ENCODE data around the gene C1orf174. TPM values are rescaled to one million over a fixed set of nuclear protein-coding genes. Genes with fewer than 3 reads are reported as not detected.
A peak's percentile ranks its signal among the peaks of the same experiment; 100 is the strongest.
"Not testable (repeated sequence)": the region's sequence is repeated elsewhere in the genome, so short reads cannot be mapped to it uniquely, and the experiment has no call there.

C1orf174 gene
- total RNA-seq, 1 experiment from 2014 or later = 22.1 TPM

- H3K36me3 ChIP-seq (ENCODE audit: low read depth) = no peaks in the 10 kb centered on the region
- 0 out of 2 replicates have a peak overlapping the region, but pooled peaks have one; percentile 22 for H3K4me3 ChIP-seq
- DNase-seq = no peak
- ChIA-PET CTCF (no interaction called here), POLR2A (ENCODE audit: unreplicated experiment) (no interaction called here)
- H3K27ac ChIP-seq = no peak overlapping the region
- TF ChIP-seq EZH2 (IDR thresholded peaks at IDR 0.05; ENCODE audit: low read depth) (no peak), CTCF (conservative IDR thresholded peaks at IDR 0.05) (no peak)
- no peaks in the 10 kb centered on the region for H4K20me1 ChIP-seq (ENCODE audit: insufficient read depth)
- peak overlapping the region; percentile 50 for H3K4me2 ChIP-seq
- no TSS peak for BruUV-seq (replicated peaks)
- H3K9me2 ChIP-seq (ENCODE audit: insufficient read depth) = no peaks in the 10 kb centered on the region
- intact Hi-C loops (cut with micrococcal nuclease; ENCODE audit: unreplicated experiment) = no loop called here
- no peaks in the 10 kb centered on the region for H3K79me2 ChIP-seq (ENCODE audit: low read depth)
- no peak overlapping the region for H2AFZ ChIP-seq
- no peaks in the 10 kb centered on the region for H3K9me3 ChIP-seq (ENCODE audit: insufficient read depth, low read depth)
- H3F3A ChIP-seq (ENCODE audit: insufficient read depth, low read depth) = no peaks in the 10 kb centered on the region
- H3K4me1 ChIP-seq (replicated peaks; ENCODE audit: insufficient read depth) = no peaks in the 10 kb centered on the region
- H3K27me3 ChIP-seq (ENCODE audit: insufficient read depth, low read depth) = peaks cover 68% of the 10 kb centered on the region
Measured at GRCh38 chr1:3921765-3922164, 21.7 kb upstream of the C1orf174 start.

DNA sequence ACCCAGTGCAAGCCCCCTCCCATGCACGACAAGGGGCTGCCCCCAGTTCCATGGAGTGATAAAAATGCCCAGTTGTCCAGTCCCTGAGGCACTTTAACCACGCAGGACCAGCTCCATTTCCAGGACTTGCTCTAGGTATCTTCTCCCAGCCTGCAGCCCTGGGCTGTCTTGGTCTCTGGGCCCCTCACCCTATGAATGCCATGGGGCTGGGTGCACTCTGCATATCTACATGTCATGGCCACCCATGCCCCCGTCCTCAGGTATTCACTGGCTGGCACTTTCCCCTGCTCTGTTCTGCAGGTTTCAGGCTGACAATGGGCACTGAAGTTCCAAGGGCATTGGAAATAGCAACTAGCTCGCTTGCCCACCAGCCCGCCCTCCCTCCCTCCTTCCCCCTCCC is 19.6 kb upstream of the C1orf174 start:
- no peak overlapping the region for H3K4me2 ChIP-seq
- H3K9me2 ChIP-seq (ENCODE audit: insufficient read depth) = no peaks in the 10 kb centered on the region
- no peaks in the 10 kb centered on the region for H3K4me1 ChIP-seq (replicated peaks; ENCODE audit: insufficient read depth)
- no peaks in the 10 kb centered on the region for H3K79me2 ChIP-seq (ENCODE audit: low read depth)
- H3K9me3 ChIP-seq (ENCODE audit: insufficient read depth, low read depth) = no peaks in the 10 kb centered on the region
- no peaks in the 10 kb centered on the region for H4K20me1 ChIP-seq (ENCODE audit: insufficient read depth)
- ChIA-PET POLR2A (ENCODE audit: unreplicated experiment) (no interaction called here), CTCF (no interaction called here)
- H3K4me3 ChIP-seq = no peak overlapping the region
- H3K27ac ChIP-seq = no peak overlapping the region
- H2AFZ ChIP-seq = no peak overlapping the region
- H3K36me3 ChIP-seq (ENCODE audit: low read depth) = no peaks in the 10 kb centered on the region
- intact Hi-C loops (cut with micrococcal nuclease; ENCODE audit: unreplicated experiment) = no loop called here
- no peak for DNase-seq
- BruUV-seq (replicated peaks) = no TSS peak
- peaks cover 47% of the 10 kb centered on the region for H3K27me3 ChIP-seq (ENCODE audit: insufficient read depth, low read depth)
- H3F3A ChIP-seq (ENCODE audit: insufficient read depth, low read depth) = no peaks in the 10 kb centered on the region
- TF ChIP-seq EZH2 (IDR thresholded peaks at IDR 0.05; ENCODE audit: low read depth) = no peak
- no peak for TF ChIP-seq CTCF (conservative IDR thresholded peaks at IDR 0.05)

DNA sequence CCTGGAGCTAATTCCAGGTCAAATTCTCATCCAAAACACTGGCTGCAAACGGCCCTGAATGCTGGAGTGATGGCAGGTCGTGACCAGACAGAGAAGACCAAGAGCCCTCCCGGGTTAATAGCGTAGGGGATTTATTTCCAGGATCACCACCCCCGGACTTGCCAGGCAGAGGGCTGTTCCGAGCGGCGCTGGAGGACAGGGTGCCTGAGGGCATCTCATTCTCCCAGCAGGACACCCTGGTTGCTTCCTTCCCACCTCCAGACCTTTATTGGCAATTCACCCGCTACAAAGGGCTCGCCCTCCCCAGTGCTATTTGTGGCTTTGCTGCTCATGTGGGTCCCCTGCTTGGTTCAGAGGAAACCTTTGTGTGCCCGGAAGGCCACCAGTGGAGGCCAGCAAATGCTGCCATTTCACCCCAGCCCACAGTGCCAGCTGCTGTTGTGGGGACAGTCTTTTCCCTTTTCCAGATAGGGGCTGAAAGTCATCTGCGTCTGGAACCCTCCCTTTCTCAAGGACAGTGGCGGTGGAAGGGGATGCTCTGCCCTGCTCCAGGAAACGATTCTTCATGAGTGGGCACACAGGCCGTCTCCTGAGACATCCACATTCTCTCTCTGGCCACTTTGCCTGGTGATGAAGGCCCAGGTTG is 19.0 kb upstream of the C1orf174 start:
- Histone ChIP-seq H3K4me3 (no peak overlapping the region), H3K79me2 (ENCODE audit: low read depth) (no peaks in the 10 kb centered on the region), H3K9me3 (ENCODE audit: insufficient read depth, low read depth) (no peaks in the 10 kb centered on the region), H4K20me1 (ENCODE audit: insufficient read depth) (no peaks in the 10 kb centered on the region), H3K4me1 (replicated peaks; ENCODE audit: insufficient read depth) (no peaks in the 10 kb centered on the region), H2AFZ (no peak overlapping the region), H3K9me2 (ENCODE audit: insufficient read depth) (no peaks in the 10 kb centered on the region), H3K36me3 (ENCODE audit: low read depth) (no peaks in the 10 kb centered on the region), H3K27ac (no peak overlapping the region), H3F3A (ENCODE audit: insufficient read depth, low read depth) (no peaks in the 10 kb centered on the region), H3K27me3 (ENCODE audit: insufficient read depth, low read depth) (peaks cover 41% of the 10 kb centered on the region), H3K4me2 (no peak overlapping the region)
- ChIA-PET POLR2A (ENCODE audit: unreplicated experiment) (no interaction called here), CTCF (no interaction called here)
- DNase-seq = no peak
- intact Hi-C loops (cut with micrococcal nuclease; ENCODE audit: unreplicated experiment) = no loop called here
- TF ChIP-seq EZH2 (IDR thresholded peaks at IDR 0.05; ENCODE audit: low read depth) (no peak), CTCF (conservative IDR thresholded peaks at IDR 0.05) (no peak)
- BruUV-seq (replicated peaks) = no TSS peak

DNA sequence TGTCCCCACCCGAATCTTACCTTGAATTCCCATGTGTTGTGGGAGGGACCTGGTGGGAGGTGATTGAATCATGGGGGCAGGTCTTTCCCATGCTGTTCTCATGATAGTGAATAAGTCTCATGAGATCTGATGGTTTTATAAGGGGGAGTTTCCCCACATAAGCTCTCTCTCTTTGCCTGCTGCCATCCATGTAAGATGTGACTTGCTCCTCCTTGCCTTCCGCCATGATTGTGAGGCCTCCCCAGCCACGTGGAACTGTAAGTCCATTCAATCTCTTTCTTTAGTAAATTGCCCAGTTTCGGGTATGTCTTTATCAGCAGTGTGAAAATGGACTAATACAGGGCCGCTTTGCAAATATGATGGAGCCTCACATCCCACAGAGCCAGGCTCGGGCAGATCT is 18.3 kb upstream of the C1orf174 start:
- DNase-seq; intact Hi-C loops (cut with micrococcal nuclease; ENCODE audit: unreplicated experiment); H3K9me2 ChIP-seq (ENCODE audit: insufficient read depth); H3K9me3 ChIP-seq (ENCODE audit: insufficient read depth, low read depth); H3K79me2 ChIP-seq (ENCODE audit: low read depth); H3K27ac ChIP-seq; POLR2A ChIA-PET (ENCODE audit: unreplicated experiment); H3K4me3 ChIP-seq; CTCF ChIA-PET; H3K4me1 ChIP-seq (replicated peaks; ENCODE audit: insufficient read depth); BruUV-seq (replicated peaks); H4K20me1 ChIP-seq (ENCODE audit: insufficient read depth); H2AFZ ChIP-seq; H3F3A ChIP-seq (ENCODE audit: insufficient read depth, low read depth); H3K36me3 ChIP-seq (ENCODE audit: low read depth); H3K4me2 ChIP-seq: not testable (repeated sequence)
- peaks cover 34% of the 10 kb centered on the region for H3K27me3 ChIP-seq (ENCODE audit: insufficient read depth, low read depth)

Measured in PC-9 (cell line).